PC-9 (cell line): ENCODE results near the gene HSDL1.

ENCODE experiments used
- CTCF ChIP-seq: fragments of 200-600 bp; sonication (generic); conservative IDR thresholded peaks from 2 replicates; pipeline ENCODE4 v1.6.1; 2017; ENCODE audit warnings: mixed run types, antibody characterized with exemption, mild to moderate bottlenecking, moderate library complexity
- EZH2 ChIP-seq: fragments of 200-600 bp; sonication (generic); IDR thresholded peaks from 2 replicates; pipeline ENCODE4 v1.8.0; 2017; ENCODE audit warnings: antibody characterized with exemption, low read depth

GRCh38 chr16:84182680-84183571, 37.9 kb upstream of the HSDL1 start:
- TF ChIP-seq EZH2 (no peak), CTCF (no peak)
